ENCODE data around the gene MRTFB.
"Not testable (repeated sequence)": the region's sequence is repeated elsewhere in the genome, so short reads cannot be mapped to it uniquely, and the experiment has no call there.

MRTFB gene

GRCh38 chr16:14146445-14146844 is 75.3 kb downstream of the MRTFB start:
- DNase-seq = no peak

GRCh38 chr16:14148016-14148415 is 76.9 kb downstream of the MRTFB start:
- DNase-seq = no peak

- no peak for DNase-seq
Measured at GRCh38 chr16:14148569-14148968, 77.5 kb downstream of the MRTFB start.

- DNase-seq = no peak
Measured at GRCh38 chr16:14150796-14151195, 79.7 kb downstream of the MRTFB start.

GRCh38 chr16:14151256-14152030 is 80.3 kb downstream of the MRTFB start:
- DNase-seq = no peak

GRCh38 chr16:14155572-14156190 is 84.6 kb downstream of the MRTFB start:
- no peak for DNase-seq

GRCh38 chr16:14164916-14165662 is 94.0 kb downstream of the MRTFB start:
- DNase-seq = no peak

GRCh38 chr16:14168146-14168545 is 97.0 kb downstream of the MRTFB start:
- no peak for DNase-seq

GRCh38 chr16:14172200-14172809 is 101.2 kb downstream of the MRTFB start:
- DNase-seq = no peak

GRCh38 chr16:14175086-14175485 is 104.0 kb downstream of the MRTFB start:
- no peak for DNase-seq

- DNase-seq = no peak
Measured at GRCh38 chr16:14177704-14178103, 106.6 kb downstream of the MRTFB start.

- no peak for DNase-seq
Measured at GRCh38 chr16:14179116-14179515, 108.0 kb downstream of the MRTFB start.

GRCh38 chr16:14180481-14180944 is 109.4 kb downstream of the MRTFB start:
- DNase-seq = peak; percentile 70

GRCh38 chr16:14181371-14182050 is 110.4 kb downstream of the MRTFB start:
- peak; percentile 87 for DNase-seq

- no peak for DNase-seq
Measured at GRCh38 chr16:14182999-14183398, 111.9 kb downstream of the MRTFB start.

- DNase-seq = not testable (repeated sequence)
Measured at GRCh38 chr16:14183962-14184361, 112.8 kb downstream of the MRTFB start.

- DNase-seq = peak; percentile 33
Measured at GRCh38 chr16:14186007-14186794, 115.1 kb downstream of the MRTFB start.

- DNase-seq = no peak
Measured at GRCh38 chr16:14186795-14187221, 115.7 kb downstream of the MRTFB start.

- no peak for DNase-seq
Measured at GRCh38 chr16:14187517-14188338, 116.6 kb downstream of the MRTFB start.

GRCh38 chr16:14193316-14193871 is 122.3 kb downstream of the MRTFB start:
- DNase-seq = no peak
